ENCODE measurements around the gene CCDC158.

The CCDC158 gene

GRCh38 chr4:76311896-76312331, 109.0 kb downstream of the CCDC158 start:
- no peak overlapping the region for H3K27ac ChIP-seq
- TF ChIP-seq CTCF (conservative IDR thresholded peaks at IDR 0.05): no peak

- no peak for TF ChIP-seq CTCF (conservative IDR thresholded peaks at IDR 0.05)
- no peak overlapping the region for H3K27ac ChIP-seq
These were observed 110.3 kb downstream of the CCDC158 start for GRCh38 chr4:76310683-76311082.

- no peak overlapping the region for H3K27ac ChIP-seq
- no peak for TF ChIP-seq CTCF (conservative IDR thresholded peaks at IDR 0.05)
These were observed 110.9 kb downstream of the CCDC158 start for GRCh38 chr4:76309939-76310550.

GRCh38 chr4:76308548-76308947, 112.4 kb downstream of the CCDC158 start:
- H3K27ac ChIP-seq: no peak overlapping the region
- TF ChIP-seq CTCF (conservative IDR thresholded peaks at IDR 0.05): no peak

GRCh38 chr4:76307660-76308014, 113.3 kb downstream of the CCDC158 start:
- TF ChIP-seq CTCF (conservative IDR thresholded peaks at IDR 0.05): no peak
- H3K27ac ChIP-seq: peak overlapping the region; percentile 93

- peak; percentile 84 for TF ChIP-seq CTCF (conservative IDR thresholded peaks at IDR 0.05)
- peak overlapping the region; percentile 93 for H3K27ac ChIP-seq
These were observed 113.9 kb downstream of the CCDC158 start for GRCh38 chr4:76306882-76307659.

GRCh38 chr4:76305971-76306881, 114.7 kb downstream of the CCDC158 start, which contains the start of gene STBD1:
STBD1 (plus strand) TSS chr4:76306733; CDS start chr4:76306770, 37 bp downstream.
- peak within 1 kb of the TSS; percentile 93 for H3K27ac ChIP-seq
- TF ChIP-seq CTCF (conservative IDR thresholded peaks at IDR 0.05): no peak

All from VCaP (cell line).